Muscle of back (tissue), 11 donors: ENCODE measurements around the gene RPS21. TPM values are rescaled to one million over a fixed set of nuclear protein-coding genes. Genes with fewer than 3 reads are reported as not detected.
A peak's percentile ranks its signal among the peaks of the same experiment; 100 is the strongest.

ENCODE experiments used
- DNase-seq, 3 donors: peaks; one replicate each; pipeline versions ENCODE4 v3.0.0 to v3.0.0-alpha.2; 2013
- polyA plus RNA-seq, 10 donors: library from polyadenylated mRNA; unstranded; fragments of 120-200 nt; gene quantifications; one replicate each; pipeline ENCODE4 v1.2.1, GENCODE V29; 2013; ENCODE audit not compliant: insufficient read length in 10 of 10

The RPS21 gene
- polyA plus RNA-seq, 10 donors: 962 to 1,509 (median 1,097) TPM

DNA sequence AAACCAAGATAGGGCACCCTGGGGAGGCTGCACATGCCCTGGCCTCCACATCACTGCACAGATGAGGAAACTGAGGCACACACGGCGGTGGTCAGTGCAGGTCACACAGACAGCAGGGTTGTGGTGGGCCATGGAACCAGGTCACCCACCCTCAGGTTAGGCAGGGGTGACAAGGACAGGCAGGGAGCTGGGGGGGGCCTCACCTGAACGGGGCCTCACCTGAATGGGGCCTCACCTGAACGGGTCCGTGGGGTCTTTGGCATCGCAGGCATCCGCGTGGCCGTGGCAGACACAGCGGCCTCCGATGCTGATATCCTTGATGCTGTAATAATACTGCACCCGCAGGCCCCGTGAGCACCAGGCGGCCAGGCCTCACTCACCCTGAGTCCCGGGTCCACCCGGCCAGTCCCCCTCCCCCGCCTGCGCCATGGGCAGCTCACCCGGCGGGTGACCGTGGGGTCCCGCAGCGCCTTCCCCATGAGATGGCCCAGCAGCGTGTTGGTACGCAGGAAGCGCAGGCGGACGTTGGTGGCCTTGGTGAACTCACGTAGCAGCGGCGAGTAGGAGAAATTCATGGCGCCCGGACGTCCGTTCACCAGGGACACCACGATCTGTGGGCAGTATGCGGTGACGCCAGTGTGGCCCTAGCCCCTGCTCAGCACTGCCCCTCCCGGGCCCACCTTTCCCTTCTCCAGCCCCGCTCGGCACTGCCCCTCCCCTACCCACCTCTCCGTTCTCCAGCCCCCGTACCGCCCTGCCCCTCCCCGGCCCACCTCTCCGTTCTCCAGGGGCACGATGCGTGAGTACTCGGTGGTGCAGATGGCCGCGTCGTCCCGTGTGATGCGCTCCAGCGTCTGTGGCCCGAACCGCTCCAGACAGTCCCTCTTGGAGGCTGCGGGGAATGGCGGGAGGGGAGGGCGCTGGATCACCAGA is 35.2 kb upstream of the RPS21 start:
- no peak for DNase-seq

DNA sequence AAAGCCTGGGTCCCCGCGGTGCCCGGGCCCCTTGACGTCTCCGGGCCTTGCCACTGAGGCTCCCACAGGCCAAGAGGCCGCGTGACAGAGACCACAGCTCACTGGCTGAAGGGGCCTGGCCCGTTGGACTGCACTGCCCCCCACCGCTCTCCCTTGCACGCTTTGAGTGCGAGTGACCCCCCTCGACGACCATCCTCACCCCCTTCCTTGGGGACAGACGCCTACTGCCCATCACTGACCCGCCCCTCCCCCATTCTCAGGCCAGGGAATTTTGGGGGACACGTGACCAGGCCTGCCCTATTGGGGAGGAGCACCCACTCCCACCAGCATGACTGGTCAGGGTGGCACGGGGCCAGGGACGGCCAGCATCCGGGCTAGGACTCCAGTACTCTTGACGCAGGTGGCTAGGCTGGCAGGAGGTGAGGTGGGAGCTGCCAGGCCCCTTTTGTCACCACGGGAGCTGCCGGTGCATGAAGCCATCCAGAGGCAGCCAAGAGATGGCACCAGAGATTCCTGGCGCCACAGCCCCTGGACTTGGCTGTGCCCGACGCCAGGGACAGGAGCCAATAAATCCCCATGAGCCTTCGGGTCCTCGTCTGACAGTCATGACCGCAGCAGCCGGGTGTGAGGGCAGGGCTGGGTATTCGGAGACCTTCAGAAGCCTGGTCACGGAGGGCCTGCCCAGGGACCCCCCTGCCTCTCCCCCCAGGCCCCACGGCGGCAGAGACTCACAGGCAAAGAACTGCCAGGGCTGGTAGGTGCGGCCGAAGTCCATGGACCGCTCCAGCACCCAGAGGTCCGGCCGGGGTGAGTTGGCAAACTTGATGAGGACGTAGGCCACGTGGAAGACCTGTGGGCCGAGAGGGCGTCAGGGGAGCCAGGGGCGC is 34.3 kb upstream of the RPS21 start:
- DNase-seq: peak in 1 of 3 donors; percentile 51

DNA sequence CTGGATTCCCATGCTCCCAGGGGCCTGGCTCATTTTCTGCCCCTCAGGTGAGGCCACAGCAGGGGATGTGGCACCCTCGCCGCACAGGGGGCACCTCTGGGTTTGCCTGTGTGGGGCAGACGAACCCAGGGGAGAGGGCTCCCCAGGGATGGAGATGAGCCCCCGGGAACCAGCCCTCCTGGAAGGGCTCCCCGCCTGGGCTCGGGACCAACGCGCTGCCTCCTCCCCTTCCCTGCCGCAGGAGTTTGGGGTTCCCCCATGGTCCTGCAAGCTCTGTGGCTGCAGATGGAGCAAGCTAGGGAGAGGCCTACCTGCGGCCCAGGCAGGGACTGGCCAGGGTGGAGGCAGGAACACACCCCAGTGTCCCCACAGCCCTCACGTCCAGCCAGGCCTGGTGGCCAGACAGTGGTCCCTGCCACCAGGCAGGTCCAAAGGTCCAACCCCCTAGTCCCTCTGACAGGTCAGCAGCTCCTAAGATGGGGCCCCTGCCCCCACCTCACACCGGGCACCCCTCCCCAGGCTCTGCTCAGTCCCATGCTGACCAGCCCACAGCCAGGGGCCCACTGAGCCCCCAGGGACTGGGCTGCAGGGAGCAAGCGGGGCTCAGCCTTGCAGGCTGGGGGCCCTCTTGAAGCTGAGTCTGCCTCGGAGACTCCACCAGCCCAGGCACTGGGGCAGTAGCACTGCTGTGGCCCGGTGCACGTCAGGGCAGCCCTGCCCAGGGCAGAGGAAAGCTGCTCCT is 33.4 kb upstream of the RPS21 start:
- DNase-seq: no peak

DNA sequence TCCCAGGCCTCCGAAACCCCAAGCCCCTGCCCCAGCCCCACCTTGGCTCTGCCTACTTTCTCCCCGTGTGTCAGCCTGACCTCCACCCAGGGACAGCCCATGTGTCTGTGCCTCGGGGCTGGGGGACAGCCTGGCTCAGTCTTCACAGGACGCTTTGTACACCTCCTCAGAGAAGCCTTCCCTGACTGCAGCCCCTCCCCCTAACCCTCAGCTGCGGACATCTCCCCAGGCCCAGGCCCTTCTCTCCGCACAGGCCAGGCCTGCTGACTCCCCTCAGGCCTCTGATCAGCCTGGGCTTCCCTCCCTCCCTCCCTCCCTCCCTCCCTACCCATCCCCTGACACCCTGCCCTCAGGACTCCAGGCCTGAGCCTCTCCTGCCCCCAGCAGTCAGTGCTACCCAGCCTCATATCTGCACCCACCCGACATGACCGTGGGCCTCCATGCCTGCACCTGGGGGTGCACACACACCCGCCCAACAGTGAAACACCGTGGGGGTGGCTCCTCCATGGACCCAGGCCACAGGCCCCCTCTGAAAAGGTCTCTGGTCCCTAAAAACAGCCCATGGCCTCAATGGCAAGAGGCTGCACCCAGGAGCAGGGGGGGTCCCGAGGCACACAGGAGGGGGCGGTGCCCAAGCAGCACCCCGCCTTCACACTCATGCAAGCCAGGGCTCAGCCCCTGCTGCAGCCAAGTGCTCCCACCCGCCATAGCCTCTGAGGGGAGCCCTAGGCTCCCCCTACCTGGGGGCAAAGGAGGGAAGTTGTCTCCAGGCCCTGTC is 32.7 kb upstream of the RPS21 start:
- DNase-seq: no peak

DNA sequence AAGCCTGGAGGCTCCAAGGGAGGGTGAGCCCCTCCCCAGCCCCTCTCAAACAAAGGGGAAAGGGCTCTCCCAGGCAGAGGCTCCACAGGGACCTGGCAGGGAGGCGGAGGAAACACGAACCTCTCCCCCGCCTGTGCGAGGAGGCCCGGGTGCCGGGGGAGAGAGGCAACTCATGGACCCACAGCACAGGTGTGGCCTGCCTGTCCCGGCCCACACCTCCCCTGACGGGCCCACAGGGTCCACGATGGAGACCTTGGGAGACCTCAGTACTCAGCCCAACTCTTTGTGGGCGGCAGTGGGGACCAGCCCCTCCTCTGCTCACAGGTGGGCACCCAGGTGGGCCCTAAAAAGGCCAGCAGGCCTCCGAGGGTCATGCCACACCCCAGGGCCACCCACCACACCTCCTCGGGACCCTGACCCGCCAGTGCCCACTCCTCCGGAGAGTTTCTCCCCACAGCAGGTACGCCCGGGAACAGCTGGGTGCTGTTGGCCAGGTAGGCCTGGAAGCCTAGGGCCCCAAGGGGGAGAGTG is 32.0 kb upstream of the RPS21 start:
- no peak for DNase-seq

DNA sequence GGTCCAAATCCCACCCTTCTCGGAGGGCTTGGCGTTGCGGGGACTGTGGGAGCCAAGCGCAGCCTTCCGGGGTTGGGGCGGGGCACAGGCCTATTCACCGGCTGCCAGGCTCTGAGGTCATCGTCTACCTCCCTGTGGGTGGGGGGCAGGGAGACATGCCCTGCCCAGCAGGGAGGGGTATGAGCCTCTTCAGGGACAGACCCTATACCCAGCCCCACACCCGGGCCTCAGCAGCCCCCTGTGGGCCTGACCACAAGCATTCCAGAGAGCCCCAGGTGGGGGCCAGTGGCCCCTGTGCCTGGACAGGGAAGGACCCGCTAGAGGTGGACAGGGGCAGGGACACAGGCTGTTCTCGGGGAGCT is 31.4 kb upstream of the RPS21 start:
- DNase-seq: no peak

DNA sequence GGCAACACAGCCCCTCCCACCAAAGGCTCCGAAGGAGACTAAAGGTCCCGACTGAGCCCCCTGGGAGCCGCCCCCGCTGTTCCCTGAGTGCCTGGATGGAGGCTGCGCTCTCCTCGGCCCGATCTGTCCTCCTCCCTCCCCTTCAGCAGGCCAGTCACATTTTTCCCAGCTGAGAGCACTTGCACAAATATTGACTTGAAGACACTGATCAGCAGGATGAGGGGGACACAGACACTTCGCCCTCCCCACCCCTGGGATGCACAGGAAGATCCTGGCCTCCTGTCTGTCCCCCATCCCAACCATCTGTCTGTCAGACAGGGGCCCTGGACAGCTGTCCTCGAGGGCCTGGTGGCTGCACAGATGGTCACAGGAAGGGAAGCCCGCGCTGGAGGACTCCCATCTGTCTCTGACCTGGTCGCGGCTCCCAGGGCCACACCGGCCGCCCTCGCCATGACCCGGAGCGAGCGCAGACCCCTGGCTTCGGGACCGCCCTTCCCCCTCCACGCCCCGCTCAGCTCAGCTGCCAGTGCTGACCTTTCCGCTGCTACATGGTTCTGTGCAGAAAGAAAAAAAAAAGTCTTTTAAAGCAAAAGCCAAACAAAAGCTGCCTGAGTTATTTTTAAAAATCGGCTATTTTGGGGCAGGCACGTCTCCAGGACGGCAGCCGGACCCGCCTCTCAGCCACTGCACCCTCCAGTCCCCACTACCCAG is 30.9 kb upstream of the RPS21 start:
- DNase-seq: peak in 1 of 3 donors; percentile 75

DNA sequence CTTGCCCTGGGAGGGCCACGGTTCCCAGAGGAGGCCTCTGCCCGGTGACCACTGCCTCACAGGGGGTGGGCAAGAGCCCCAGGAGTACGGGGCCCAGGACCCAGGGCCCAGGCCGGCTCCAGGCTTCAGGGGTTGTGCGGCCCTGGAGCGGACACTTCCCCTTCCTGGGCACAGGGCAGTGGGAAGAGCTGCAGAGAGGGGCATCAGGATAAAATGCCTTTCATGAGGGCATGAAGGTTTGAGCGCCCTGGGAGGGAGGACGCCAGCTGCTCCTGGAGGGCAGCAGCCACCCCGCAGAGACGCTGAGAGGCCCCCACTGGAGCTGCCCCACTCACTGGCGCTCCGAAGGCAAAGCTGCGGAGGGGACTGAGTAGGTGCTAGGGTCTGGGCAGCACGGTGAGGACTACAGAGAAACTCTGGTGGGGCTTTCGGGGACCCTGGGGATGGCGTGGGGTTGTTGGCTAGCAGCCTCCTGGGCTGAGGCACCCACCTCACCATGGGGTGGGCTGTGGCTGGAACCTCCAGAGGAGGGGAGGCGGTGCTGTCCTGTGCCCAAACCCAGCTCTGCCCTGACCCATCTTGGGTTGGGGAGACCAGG is 30.2 kb upstream of the RPS21 start:
- no peak for DNase-seq

DNA sequence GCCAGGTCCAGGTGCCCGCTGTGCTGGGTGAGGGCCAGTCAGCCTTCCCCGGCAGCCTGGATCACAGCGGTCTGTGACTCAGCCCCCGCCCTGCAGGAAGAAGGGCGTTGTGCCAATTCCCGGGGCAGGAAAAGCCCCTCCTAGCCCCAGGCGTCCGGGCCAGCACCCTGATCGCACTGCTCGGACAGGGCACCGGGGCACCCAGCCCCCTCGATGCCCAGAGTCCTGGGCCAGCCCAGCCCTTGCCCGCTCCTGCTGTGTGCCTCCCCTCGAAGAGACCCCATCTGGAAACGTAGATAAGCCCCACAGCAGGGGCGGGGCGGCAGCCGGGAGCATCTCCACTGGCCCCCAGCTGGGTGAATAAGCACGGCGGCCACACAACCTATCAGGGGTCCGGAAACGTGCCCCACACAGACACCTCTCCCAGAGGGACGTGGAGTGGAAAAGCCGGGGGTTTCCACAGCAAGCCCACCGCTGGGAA is 29.7 kb upstream of the RPS21 start:
- DNase-seq: peak in 1 of 3 donors; percentile 58

DNA sequence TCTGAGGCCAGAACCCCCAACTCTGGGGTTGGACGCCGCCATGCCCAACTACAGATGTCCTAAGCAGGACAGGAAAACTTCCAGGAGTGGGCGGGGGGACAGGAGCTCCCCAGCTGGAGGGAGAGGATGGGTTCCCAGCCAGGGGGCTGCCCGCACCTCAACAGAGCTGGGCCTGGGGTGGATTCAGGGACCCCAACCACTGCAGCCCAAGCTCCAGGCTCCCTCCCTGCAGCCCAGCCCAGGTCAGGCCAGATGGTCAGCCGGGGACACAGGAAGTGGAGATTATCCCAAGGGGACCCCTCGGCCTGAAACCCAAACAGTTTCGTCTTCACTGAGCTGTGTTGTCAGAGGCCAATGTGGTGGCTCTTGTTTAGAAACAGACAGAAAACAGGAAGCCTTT is 29.2 kb upstream of the RPS21 start:
- peak in 1 of 3 donors; percentile 68 for DNase-seq

DNA sequence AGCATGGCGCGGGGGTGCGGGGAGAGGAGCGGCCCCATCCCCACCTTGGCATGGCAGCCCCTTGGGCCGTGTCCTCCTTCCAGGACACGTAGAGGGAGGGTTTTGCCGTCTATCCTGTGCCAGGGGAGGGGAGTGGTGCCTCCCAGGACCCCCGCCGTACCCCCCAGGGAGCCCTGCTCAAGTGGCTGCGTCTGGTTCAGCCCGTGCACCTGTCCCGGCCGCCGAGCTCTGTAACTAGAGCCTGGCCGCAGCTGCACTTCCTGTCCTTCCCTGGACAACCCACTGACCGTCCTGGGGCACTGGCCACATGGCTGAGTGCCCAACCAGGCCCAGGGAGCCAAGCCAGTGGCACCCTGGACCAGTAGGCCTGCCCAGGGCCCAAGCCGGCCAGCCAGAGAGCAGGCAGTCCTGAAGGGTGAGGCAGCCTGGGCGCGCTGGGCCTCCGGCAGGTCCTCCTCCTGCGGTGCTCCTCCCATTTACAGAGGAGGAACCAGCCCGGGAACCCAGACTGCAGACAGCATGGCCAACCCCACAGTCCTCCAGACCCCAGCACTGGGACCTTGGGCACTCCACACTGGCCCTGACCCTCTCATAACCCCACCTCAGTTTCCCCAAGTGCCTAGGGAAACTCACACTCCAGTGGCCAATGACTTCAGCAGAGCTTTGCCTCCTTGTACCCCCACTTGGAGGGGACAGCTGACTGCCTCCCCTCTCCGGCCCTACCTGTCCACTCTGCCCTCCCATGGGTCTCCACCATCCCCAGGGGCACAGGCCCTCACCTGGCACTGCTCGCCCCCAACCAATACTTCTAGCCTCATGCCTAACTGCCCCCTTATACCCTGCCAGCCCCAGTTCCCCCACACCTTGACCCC is 28.5 kb upstream of the RPS21 start:
- peak in 1 of 3 donors; percentile 73 for DNase-seq

DNA sequence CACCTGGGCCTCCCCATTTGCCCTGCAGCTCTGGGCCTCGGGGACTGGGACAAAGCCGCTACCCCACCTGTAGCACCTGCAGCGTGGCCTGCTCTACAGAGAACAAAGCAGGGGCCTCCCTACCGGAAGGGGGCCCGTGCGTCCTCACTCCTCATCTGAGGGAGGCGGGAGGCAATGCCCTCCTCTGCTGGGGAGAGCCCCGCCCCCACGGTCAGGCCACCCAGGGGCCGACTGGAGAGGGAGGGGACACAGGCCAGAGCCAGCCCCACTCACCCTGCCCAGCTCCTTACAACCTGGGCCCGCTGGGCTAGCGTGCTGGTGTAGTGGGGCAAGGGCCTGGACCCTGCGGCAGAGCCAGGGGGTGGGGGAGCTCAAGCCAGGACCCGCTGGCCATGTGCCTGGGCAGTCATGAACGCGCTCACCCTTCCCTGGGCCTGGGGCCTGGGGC is 27.8 kb upstream of the RPS21 start:
- DNase-seq: peak in 1 of 3 donors; percentile 49

DNA sequence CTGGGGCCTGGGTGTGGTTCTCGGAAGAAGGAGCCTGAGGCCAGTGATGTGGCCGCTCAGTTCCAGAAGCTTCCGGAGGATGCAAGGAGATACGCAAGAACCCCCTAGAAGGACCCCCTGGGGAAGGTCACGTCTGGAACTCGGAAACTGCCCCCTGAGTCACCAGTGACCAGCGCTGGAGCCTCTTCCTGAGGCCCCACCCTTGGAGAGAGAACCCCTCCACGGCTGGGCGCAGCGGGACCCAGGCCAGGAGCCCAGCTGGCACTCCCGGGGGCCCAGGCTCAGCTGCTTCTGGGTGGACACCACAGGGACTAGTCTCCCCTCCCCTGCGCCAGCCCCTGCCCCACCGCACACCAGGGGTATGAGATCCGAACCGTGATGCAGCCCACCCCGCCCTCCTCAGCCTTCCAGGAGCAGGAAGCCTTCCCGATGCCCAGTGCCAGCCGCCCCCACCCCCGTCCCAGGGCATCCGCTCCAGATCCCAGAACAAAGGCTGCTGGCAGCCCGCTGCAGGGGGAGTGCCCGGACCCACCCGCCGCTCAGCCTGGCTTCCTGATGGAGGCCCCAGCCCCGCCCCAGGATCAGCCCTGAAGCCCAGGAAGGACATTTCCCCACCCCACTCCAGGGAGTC is 27.3 kb upstream of the RPS21 start:
- peak in 1 of 3 donors; percentile 67 for DNase-seq

DNA sequence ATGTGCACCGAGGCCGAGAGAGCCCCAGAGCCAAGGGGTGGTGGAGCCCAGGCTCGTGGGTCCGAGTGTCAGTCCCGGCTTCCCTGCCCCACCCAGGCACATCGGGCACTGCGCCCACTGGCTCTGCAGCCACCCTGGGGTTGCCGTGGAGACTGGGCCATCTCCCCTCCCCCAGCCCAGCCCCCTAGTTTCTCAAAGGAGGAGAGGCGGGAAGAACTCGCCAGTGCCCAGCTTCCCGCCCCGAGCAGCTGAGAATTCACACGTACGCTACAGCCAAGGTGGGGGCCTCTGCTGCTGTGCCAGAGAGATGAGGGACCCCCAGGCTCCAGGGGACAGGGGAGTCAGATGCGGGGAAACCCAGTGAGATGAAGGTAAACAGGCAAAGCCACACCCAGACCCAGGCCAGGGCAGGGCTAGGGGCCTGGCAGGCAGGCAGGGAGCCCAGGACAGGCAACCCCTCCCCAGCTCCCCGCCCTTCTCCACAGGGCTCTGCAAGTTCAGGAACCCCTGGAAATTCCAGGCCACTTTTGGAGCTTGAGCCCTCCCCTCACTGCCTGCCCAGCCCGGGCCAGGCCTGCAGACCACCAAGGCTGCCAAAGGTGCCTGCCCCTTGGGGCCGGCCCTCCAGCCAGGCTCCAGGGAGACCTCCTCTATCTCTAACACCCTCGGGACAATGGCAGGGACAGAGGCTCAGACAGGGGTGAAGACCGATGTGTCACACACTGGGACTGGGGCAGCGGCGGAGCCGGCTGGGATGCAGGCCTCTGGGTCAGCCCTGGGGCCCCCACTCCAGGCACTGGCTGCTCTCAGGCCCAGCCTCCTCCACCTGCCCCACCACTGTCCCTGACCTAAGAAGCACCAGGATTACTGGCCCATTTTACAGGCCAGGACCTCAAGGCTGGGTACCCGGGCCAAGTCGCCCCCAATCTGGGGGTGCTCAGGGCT is 25.8 kb upstream of the RPS21 start:
- DNase-seq: peak in 1 of 3 donors; percentile 52

DNA sequence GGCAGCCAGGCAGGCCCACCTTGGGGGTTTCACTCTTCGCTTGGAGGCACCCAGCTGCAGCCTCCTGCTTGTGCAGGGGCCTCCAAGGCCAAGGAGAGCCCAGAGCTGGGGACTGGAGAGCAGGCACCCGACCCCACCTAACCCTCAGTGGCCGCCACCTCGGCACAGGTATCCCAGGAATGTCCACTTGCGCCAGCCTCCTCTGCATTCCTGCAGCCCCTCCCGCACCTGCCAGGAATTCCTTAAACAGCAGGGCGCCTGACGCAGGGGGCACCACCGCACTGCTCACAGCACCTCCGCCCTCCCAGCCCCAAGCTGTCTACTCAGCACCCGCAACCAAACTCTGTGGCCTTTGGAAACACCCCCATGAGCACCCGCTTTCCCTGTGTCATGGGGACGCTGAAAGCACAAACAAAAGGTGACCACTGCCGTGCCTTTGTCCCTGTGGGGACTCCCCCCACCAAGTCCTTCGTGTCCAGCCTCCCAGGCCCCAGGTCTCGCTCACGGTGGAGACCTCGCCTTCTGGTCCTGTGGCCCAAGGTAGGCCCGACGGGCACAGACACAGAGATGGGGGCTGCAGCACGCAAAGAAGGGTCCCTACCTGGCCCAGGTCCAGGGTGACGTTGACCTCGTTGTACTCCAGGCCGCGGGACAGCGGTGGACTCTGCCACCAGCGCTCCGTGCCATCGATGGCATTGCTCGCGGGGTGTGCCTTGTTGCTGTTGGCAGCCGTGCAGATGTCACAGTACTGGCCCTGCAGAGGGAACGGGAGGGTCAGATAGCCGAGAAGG is 24.9 kb upstream of the RPS21 start:
- DNase-seq: no peak

DNA sequence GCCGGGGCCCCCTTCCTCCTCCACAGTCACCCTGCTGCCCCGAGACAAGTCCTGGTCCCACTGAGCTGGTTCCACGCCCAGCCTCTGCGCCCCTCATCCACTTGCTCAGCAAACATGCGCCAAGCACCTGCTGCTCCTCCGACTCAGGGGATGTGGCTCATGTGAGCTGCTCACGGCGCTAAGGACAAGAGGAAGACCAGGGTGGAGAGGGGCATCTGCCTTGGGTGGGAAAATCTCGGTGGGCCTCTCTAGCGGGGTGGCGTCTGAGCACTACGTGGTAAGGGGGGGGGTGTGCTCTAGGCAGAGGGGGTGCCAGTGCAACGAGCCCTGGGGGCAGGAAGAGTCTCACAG is 24.3 kb upstream of the RPS21 start:
- DNase-seq: no peak
